Measurements from ENCODE around the gene DDX20.
"Not testable (repeated sequence)": the region's sequence is repeated elsewhere in the genome, so short reads cannot be mapped to it uniquely, and the experiment has no call there.

Gene DDX20

GRCh38 chr1:111789666-111790316 lies 34.1 kb downstream of the DDX20 start:
- no peak for DNase-seq (ENCODE audit: low read depth in 2 of 2)

GRCh38 chr1:111791776-111792175 lies 36.1 kb downstream of the DDX20 start:
- DNase-seq (ENCODE audit: low read depth in 2 of 2) = no peak

- DNase-seq (ENCODE audit: low read depth in 2 of 2) = no peak
Measured at GRCh38 chr1:111792249-111792648, 36.5 kb downstream of the DDX20 start.

GRCh38 chr1:111793923-111794322 lies 38.2 kb downstream of the DDX20 start:
- DNase-seq (ENCODE audit: low read depth in 2 of 2) = no peak

GRCh38 chr1:111795401-111795800 lies 39.7 kb downstream of the DDX20 start:
- DNase-seq (ENCODE audit: low read depth in 2 of 2) = no peak

GRCh38 chr1:111798580-111798979 lies 42.9 kb downstream of the DDX20 start:
- DNase-seq (ENCODE audit: low read depth in 2 of 2) = no peak

GRCh38 chr1:111799722-111800121 lies 44.0 kb downstream of the DDX20 start:
- DNase-seq (ENCODE audit: low read depth in 2 of 2) = not testable (repeated sequence)

- DNase-seq (ENCODE audit: low read depth in 2 of 2) = no peak
Measured at GRCh38 chr1:111801071-111801850, 45.6 kb downstream of the DDX20 start.

- no peak for DNase-seq (ENCODE audit: low read depth in 2 of 2)
Measured at GRCh38 chr1:111802110-111802509, 46.4 kb downstream of the DDX20 start.

GRCh38 chr1:111802984-111803383 lies 47.3 kb downstream of the DDX20 start:
- no peak for DNase-seq (ENCODE audit: low read depth in 2 of 2)

GRCh38 chr1:111803951-111804350 lies 48.2 kb downstream of the DDX20 start:
- no peak for DNase-seq (ENCODE audit: low read depth in 2 of 2)

- DNase-seq (ENCODE audit: low read depth in 2 of 2) = no peak
Measured at GRCh38 chr1:111804776-111805175, 49.1 kb downstream of the DDX20 start.

GRCh38 chr1:111805251-111805650 lies 49.5 kb downstream of the DDX20 start:
- DNase-seq (ENCODE audit: low read depth in 2 of 2) = no peak

GRCh38 chr1:111811891-111812290 lies 56.2 kb downstream of the DDX20 start:
- DNase-seq (ENCODE audit: low read depth in 2 of 2) = no peak

GRCh38 chr1:111812306-111812705 lies 56.6 kb downstream of the DDX20 start:
- DNase-seq (ENCODE audit: low read depth in 2 of 2) = no peak

GRCh38 chr1:111813440-111814304 lies 58.0 kb downstream of the DDX20 start:
- DNase-seq (ENCODE audit: low read depth in 2 of 2) = no peak

GRCh38 chr1:111814305-111814628 lies 58.6 kb downstream of the DDX20 start:
- no peak for DNase-seq (ENCODE audit: low read depth in 2 of 2)

GRCh38 chr1:111814642-111815041 lies 58.9 kb downstream of the DDX20 start:
- DNase-seq (ENCODE audit: low read depth in 2 of 2) = no peak

All from stimulated activated CD8-positive, alpha-beta memory T cell treated with anti-CD3 and anti-CD28 coated beads, Interleukin-7, amount 100 ng/mL, for 4 hours (primary cell).